ENCODE measurements around the gene HPSE. TPM values are rescaled to one million over a fixed set of nuclear protein-coding genes. Genes with fewer than 3 reads are reported as not detected.

Gene HPSE
- total RNA-seq, 1 experiment from 2014 or later: 3.9 TPM

DNA sequence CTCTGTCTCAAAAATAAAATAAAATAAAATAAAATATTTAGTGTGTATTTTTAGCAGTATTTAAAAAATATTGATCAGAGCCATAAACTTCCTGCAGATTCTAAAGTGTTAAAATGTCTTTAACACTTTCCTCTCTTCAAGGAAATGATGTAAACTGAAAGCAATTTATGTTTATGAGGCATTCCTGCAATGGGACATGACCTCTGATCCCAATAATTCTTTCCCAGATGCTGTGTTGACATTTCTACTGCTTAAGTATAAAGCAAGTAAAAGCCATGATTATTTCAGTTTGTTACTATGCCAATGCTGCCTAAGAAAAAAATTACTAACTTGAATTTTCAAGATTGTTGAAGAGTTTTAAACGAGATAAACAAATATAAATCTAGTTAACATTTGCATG lies 79.1 kb downstream of the HPSE start:
- Mint-ChIP-seq H3K36me3 (ENCODE audit: insufficient read depth, unreplicated experiment) (peaks cover 6% of the 10 kb centered on the region), H3K9me3 (ENCODE audit: unreplicated experiment) (no peaks in the 10 kb centered on the region), H3K4me1 (ENCODE audit: low read depth, unreplicated experiment) (peaks cover 8% of the 10 kb centered on the region), H3K27me3 (ENCODE audit: insufficient read depth, unreplicated experiment) (no peaks in the 10 kb centered on the region), H3K27ac (ENCODE audit: unreplicated experiment) (peak overlapping the region; percentile 74), H3K4me3 (ENCODE audit: unreplicated experiment) (no peak overlapping the region)
- TF ChIP-seq, protein P1, sequence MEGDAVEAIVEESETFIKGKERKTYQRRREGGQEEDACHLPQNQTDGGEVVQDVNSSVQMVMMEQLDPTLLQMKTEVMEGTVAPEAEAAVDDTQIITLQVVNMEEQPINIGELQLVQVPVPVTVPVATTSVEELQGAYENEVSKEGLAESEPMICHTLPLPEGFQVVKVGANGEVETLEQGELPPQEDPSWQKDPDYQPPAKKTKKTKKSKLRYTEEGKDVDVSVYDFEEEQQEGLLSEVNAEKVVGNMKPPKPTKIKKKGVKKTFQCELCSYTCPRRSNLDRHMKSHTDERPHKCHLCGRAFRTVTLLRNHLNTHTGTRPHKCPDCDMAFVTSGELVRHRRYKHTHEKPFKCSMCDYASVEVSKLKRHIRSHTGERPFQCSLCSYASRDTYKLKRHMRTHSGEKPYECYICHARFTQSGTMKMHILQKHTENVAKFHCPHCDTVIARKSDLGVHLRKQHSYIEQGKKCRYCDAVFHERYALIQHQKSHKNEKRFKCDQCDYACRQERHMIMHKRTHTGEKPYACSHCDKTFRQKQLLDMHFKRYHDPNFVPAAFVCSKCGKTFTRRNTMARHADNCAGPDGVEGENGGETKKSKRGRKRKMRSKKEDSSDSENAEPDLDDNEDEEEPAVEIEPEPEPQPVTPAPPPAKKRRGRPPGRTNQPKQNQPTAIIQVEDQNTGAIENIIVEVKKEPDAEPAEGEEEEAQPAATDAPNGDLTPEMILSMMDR (IDR thresholded peaks at IDR 0.05; ENCODE audit: insufficient read depth in 1 of 2, low read depth in 1 of 2, low read length in 1 of 2, severe bottlenecking in 1 of 2, unreplicated experiment in 1 of 2): no peak
- no TSS peak for BruUV-seq (replicated peaks)
- intact Hi-C loops (cut with micrococcal nuclease; ENCODE audit: unreplicated experiment): loop anchor here (1.0 kb wide), 1 partner anchor 48 kb away; no protein-coding TSS in a partner anchor
- DNase-seq: peak in 1 of 2 experiments; percentile 59
- ChIA-PET CTCF (no interaction called here), POLR2A (no interaction called here)
- Histone ChIP-seq H3K4me1 (peaks cover 28% of the 10 kb centered on the region), H3K4me3 (ENCODE audit: low read depth, low read length) (no peak overlapping the region), H3K36me3 (ENCODE audit: control insufficient read depth, insufficient read depth, low read length) (no peaks in the 10 kb centered on the region; the same call in 1 of the 2 replicates), H3K27me3 (replicated peaks; ENCODE audit: control insufficient read depth, insufficient read depth, low read length) (no peaks in the 10 kb centered on the region), H3K9me3 (no peaks in the 10 kb centered on the region)

DNA sequence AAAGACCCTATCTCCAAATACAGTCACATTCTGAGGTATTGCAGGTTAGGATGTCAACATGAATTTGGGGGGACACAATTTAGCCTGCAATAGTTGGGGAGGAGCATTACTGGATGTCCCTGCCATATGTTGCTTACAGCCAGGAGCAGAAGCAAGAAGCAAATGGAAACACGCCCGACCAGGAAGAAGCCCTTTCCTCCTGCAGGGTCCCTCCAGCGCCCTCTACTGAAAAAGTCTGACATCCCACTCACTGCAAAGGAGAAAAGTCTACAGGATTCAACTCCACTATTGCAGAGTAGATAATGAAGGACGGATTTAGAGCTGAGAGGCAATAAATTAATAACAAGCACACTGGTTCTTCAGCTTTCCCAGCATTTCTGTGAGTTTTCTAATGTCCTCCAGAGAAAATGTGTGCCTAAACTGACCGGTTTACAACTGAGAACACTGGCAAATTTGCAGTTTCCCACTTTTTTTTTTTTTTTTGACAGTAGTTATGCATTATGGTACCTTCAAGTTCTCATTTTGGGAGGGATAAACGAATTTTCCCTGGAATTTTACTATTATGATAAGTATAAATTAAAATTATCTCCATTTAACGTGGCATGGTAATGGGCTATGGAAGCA lies 81.8 kb downstream of the HPSE start:
- intact Hi-C loops (cut with micrococcal nuclease; ENCODE audit: unreplicated experiment): loop anchor here (2.0 kb wide), 1 partner anchor 178 kb away; no protein-coding TSS in a partner anchor
- Histone ChIP-seq H3K4me3 (ENCODE audit: low read depth, low read length) (no peak overlapping the region), H3K4me1 (peaks cover 28% of the 10 kb centered on the region), H3K36me3 (ENCODE audit: control insufficient read depth, insufficient read depth, low read length) (no peaks in the 10 kb centered on the region; the same call in 1 of the 2 replicates), H3K9me3 (no peaks in the 10 kb centered on the region), H3K27me3 (replicated peaks; ENCODE audit: control insufficient read depth, insufficient read depth, low read length) (no peaks in the 10 kb centered on the region)
- ChIA-PET POLR2A (no interaction called here), CTCF (interaction anchor here (0.6 kb wide), 1 partner anchor 218 kb away, joined by 3 read pairs; the partner anchor contains the start of gene COPS4)
- no TSS peak for BruUV-seq (replicated peaks)
- peaks cover 6% of the 10 kb centered on the region for H3K36me3 Mint-ChIP-seq (ENCODE audit: insufficient read depth, unreplicated experiment)
- no peaks in the 10 kb centered on the region for H3K9me3 Mint-ChIP-seq (ENCODE audit: unreplicated experiment)
- no peaks in the 10 kb centered on the region for H3K27me3 Mint-ChIP-seq (ENCODE audit: insufficient read depth, unreplicated experiment)
- H3K4me3 Mint-ChIP-seq (ENCODE audit: unreplicated experiment): no peak overlapping the region
- TF ChIP-seq, protein P1 (IDR thresholded peaks at IDR 0.05; ENCODE audit: insufficient read depth in 1 of 2, low read depth in 1 of 2, low read length in 1 of 2, severe bottlenecking in 1 of 2, unreplicated experiment in 1 of 2): peak; percentile 48 to 52
- peak; percentile 69 to 72 for DNase-seq
- H3K4me1 Mint-ChIP-seq (ENCODE audit: low read depth, unreplicated experiment): peaks cover 8% of the 10 kb centered on the region
- H3K27ac Mint-ChIP-seq (ENCODE audit: unreplicated experiment): no peak overlapping the region

DNA sequence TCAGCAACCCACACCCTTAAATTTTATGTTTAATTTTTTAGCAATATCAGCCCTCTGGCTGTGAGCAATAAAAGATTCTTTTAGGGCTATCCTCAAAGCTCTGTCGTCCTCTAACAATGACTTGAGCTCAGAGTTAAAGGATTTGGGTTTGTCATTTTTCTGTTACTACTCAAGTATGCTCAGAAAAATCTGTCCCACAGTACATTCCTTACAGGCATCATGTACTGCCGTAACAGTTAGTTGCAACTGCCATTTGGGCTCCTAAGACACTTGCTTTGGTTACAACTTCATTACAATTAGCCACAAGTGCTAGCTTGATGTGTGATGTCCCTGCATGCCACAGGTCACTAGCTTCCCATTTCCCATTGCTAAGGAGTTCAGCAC lies 83.2 kb downstream of the HPSE start:
- intact Hi-C loops (cut with micrococcal nuclease; ENCODE audit: unreplicated experiment): no loop called here
- BruUV-seq (replicated peaks): no TSS peak
- Histone ChIP-seq H3K4me1 (peaks cover 21% of the 10 kb centered on the region), H3K36me3 (ENCODE audit: control insufficient read depth, insufficient read depth, low read length) (no peaks in the 10 kb centered on the region; the same call in 1 of the 2 replicates), H3K27me3 (replicated peaks; ENCODE audit: control insufficient read depth, insufficient read depth, low read length) (no peaks in the 10 kb centered on the region), H3K9me3 (no peaks in the 10 kb centered on the region), H3K4me3 (ENCODE audit: low read depth, low read length) (no peak overlapping the region)
- Mint-ChIP-seq H3K4me1 (ENCODE audit: low read depth, unreplicated experiment) (peaks cover 8% of the 10 kb centered on the region), H3K4me3 (ENCODE audit: unreplicated experiment) (no peak overlapping the region), H3K27ac (ENCODE audit: unreplicated experiment) (no peak overlapping the region), H3K27me3 (ENCODE audit: insufficient read depth, unreplicated experiment) (no peaks in the 10 kb centered on the region), H3K9me3 (ENCODE audit: unreplicated experiment) (no peaks in the 10 kb centered on the region), H3K36me3 (ENCODE audit: insufficient read depth, unreplicated experiment) (peaks cover 1% of the 10 kb centered on the region)
- POLR2A ChIA-PET: no interaction called here
- TF ChIP-seq, protein P1 (IDR thresholded peaks at IDR 0.05; ENCODE audit: insufficient read depth in 1 of 2, low read depth in 1 of 2, low read length in 1 of 2, severe bottlenecking in 1 of 2, unreplicated experiment in 1 of 2): no peak
- DNase-seq: no peak
- CTCF ChIA-PET: interaction anchor here (0.9 to 1.0 kb wide), 3 partner anchors 141 to 216 kb away, joined by 3 to 5 read pairs (median 3); partner anchors contain the start of gene COPS4

Data from Caco-2 (cell line).